K562 (cell line): ENCODE data around the gene ANHX. TPM values are rescaled to one million over a fixed set of nuclear protein-coding genes. Genes with fewer than 3 reads are reported as not detected.

Experiments
- ATAC-seq: fragments of 200-7000 bp; cut with Tn5 transposase; 3 replicates; pipeline ENCODE4 v1.9.1; 2020; ENCODE audit warnings: moderate library complexity
- BruUV-seq: library from RNA; stranded (reverse); fragments of 400-500 nt; replicated peaks from 2 replicates; lab custom pipeline; 2021; lab: Mats Ljungman, UMichigan
- CTCF ChIA-PET: fragments of 300-600 bp; formaldehyde crosslinking; extraction: SDS; loops from one replicate; lab custom pipeline; 2021; ENCODE audit warnings: low intra/inter-chr PET ratio; lab: Yijun Ruan, JAX
- POLR2A ChIA-PET: fragments of 300-600, 350-650 bp; sonication (Branson Sonifier 250); formaldehyde crosslinking; extraction: SDS; loops from one replicate; lab custom pipeline; 2021; ENCODE audit warnings: antibody characterized with exemption, inconsistent platforms; lab: Yijun Ruan, JAX
- DNase-seq, 4 experiments: peaks; one replicate each; pipeline versions ENCODE4 v3.0.0 to v3.0.0-alpha.2; 2011 to 2018; ENCODE audit warnings: low spot score in 3 of 4, mixed read lengths in 3 of 4; ENCODE audit errors: extremely low read depth in 1 of 4
- FAIRE-seq: peaks from 2 replicates; lab custom pipeline; 2011; peaks lifted over from hg19 to GRCh38; lab: Jason Lieb, UNC
- H2AFZ ChIP-seq: 2 replicates; pipeline ENCODE4 v1.6.0; 2011; ENCODE audit warnings: low read depth, low read length, control low read depth, inconsistent platforms
- H3K27ac ChIP-seq: fragments of 200-600 bp; 3 replicates; pipeline ENCODE4 v1.8.0; 2011; ENCODE audit warnings: low read depth, mild to moderate bottlenecking, control low read depth, inconsistent platforms, low read length, moderate library complexity, mixed read lengths; ENCODE audit errors: extremely low read depth
- H3K27me3 ChIP-seq, 2 experiments: fragments of 300-600 bp in 1 of 2; 2 replicates in 1 of 2; 3 replicates in 1 of 2; pipeline versions ENCODE4 v1.6.0 to v1.8.0; 2011; ENCODE audit warnings: inconsistent platforms in 2 of 2, low read length in 2 of 2, mild to moderate bottlenecking in 1 of 2, mixed read lengths in 1 of 2, moderate library complexity in 1 of 2; ENCODE audit not compliant: control insufficient read depth in 2 of 2, insufficient read depth in 2 of 2
- H3K36me3 ChIP-seq: fragments of 300-600 bp; 3 replicates; pipeline ENCODE4 v1.8.0; 2011; ENCODE audit warnings: mild to moderate bottlenecking, low read length, inconsistent platforms; ENCODE audit not compliant: control insufficient read depth, insufficient read depth
- H3K4me1 ChIP-seq, 2 experiments: fragments of 200-600 bp in 1 of 2; replicated peaks in 1 of 2; 2 replicates in 1 of 2; 3 replicates in 1 of 2; pipeline versions ENCODE4 v1.5.1 to v1.8.0; 2011; ENCODE audit warnings: inconsistent platforms in 2 of 2, low read length in 2 of 2, mild to moderate bottlenecking in 1 of 2, mixed read lengths in 1 of 2, moderate library complexity in 1 of 2; ENCODE audit not compliant: control insufficient read depth in 2 of 2, insufficient read depth in 2 of 2
- H3K4me2 ChIP-seq: 2 replicates; pipeline ENCODE4 v1.6.1; 2011; ENCODE audit warnings: low read length, control low read depth, inconsistent platforms, mixed read lengths; ENCODE audit not compliant: insufficient read depth
- H3K4me3 ChIP-seq: fragments of 200-600 bp; sonication (generic), shearing (Covaris generic); 2 replicates; pipeline ENCODE4 v1.5.1; 2016; ENCODE audit warnings: control low read depth, inconsistent platforms
- H3K79me2 ChIP-seq: fragments of 200-600 bp; 3 replicates; pipeline ENCODE4 v1.8.0; 2011; ENCODE audit warnings: low read length, inconsistent platforms; ENCODE audit not compliant: control insufficient read depth, insufficient read depth
- H3K9ac ChIP-seq, 2 experiments: 2 replicates each; pipeline versions ENCODE4 v1.6.0 to v1.6.1; 2011; ENCODE audit warnings: low read depth in 2 of 2, low read length in 2 of 2, control low read depth in 1 of 2, inconsistent platforms in 1 of 2, mild to moderate bottlenecking in 1 of 2, mixed read lengths in 1 of 2; ENCODE audit not compliant: insufficient read depth in 1 of 2
- H3K9me1 ChIP-seq: one replicate; pipeline ENCODE4 v1.6.0; 2011; ENCODE audit warnings: inconsistent platforms, mild to moderate bottlenecking, low read length, moderate library complexity; ENCODE audit not compliant: control insufficient read depth, insufficient read depth
- H3K9me3 ChIP-seq: replicated peaks from 2 replicates; pipeline ENCODE4 v1.5.1; 2011; ENCODE audit warnings: low read depth, low read length, inconsistent platforms; ENCODE audit not compliant: control insufficient read depth, insufficient read depth
- H4K20me1 ChIP-seq: replicated peaks from 2 replicates; pipeline ENCODE4 v1.6.1; 2011; ENCODE audit warnings: low read length, inconsistent platforms, mixed read lengths; ENCODE audit not compliant: control insufficient read depth, insufficient read depth
- CREBBP ChIP-seq: IDR thresholded peaks from one replicate; pipeline ENCODE4 v1.6.1; 2012; ENCODE audit warnings: low read depth, mild to moderate bottlenecking, control low read depth, inconsistent platforms, low read length
- FOXJ3 ChIP-seq: sonication (generic); formaldehyde crosslinking; IDR thresholded peaks from 2 replicates; pipeline ENCODE4 v1.4.0; 2020; ENCODE audit warnings: mild to moderate bottlenecking, missing genetic modification reagents
- HIVEP1 ChIP-seq: fragments of 250-450 bp; sonication (Bioruptor Pico); IDR thresholded peaks from 2 replicates; pipeline ENCODE4 v1.4.0; 2020; ENCODE audit warnings: mild to moderate bottlenecking
- SLC30A9 ChIP-seq: fragments of 250-450 bp; sonication (Bioruptor Pico); IDR thresholded peaks from 2 replicates; pipeline ENCODE4 v1.8.0; 2022; ENCODE audit warnings: mild to moderate bottlenecking, moderate library complexity
- TRIM25 ChIP-seq: fragments of 450-650 bp; IDR thresholded peaks from 2 replicates; pipeline ENCODE4 v1.7.0; 2016; ENCODE audit warnings: borderline replicate concordance
- ZNF408 ChIP-seq: fragments of 250-450 bp; sonication (Bioruptor Pico); IDR thresholded peaks from 2 replicates; pipeline ENCODE4 v1.4.0; 2020; ENCODE audit warnings: low read depth, mild to moderate bottlenecking, moderate library complexity
- ZNF699 ChIP-seq: fragments of 250-450 bp; sonication (Bioruptor Pico); IDR thresholded peaks from 2 replicates; pipeline ENCODE4 v1.8.0; 2021; ENCODE audit warnings: mild to moderate bottlenecking, moderate library complexity; ENCODE audit not compliant: insufficient replicate concordance
- ZNF740 ChIP-seq, 3 experiments: fragments of 200-800 bp in 1 of 3; sonication (Bioruptor generic) in 1 of 3; sonication (generic) in 1 of 3; formaldehyde crosslinking in 1 of 3; IDR thresholded peaks; 2 replicates each; pipeline versions ENCODE4 v1.6.1 to v1.8.0; 2016 to 2022; ENCODE audit warnings: mild to moderate bottlenecking in 2 of 3, missing compliant biosample characterization in 2 of 3, missing genetic modification characterization in 2 of 3, missing genetic modification reagents in 1 of 3
- ZNF785 ChIP-seq: fragments of 250-450 bp; sonication (Bioruptor Pico); IDR thresholded peaks from 2 replicates; pipeline ENCODE4 v1.4.0; 2020; ENCODE audit warnings: mild to moderate bottlenecking
- WGBS: fragments of 100-300 bp; shearing (Covaris generic); methylation state at CpG from one replicate; pipeline ENCODE4 v1.1.6; 2016; ENCODE audit warnings: low coverage, mixed read lengths; ENCODE audit not compliant: insufficient coverage; ENCODE audit errors: missing lambda C conversion rate; 5-methylcytosine and 5-hydroxymethylcytosine counted together
- in situ Hi-C: fragments of 300-500 bp; cut with MboI; formaldehyde crosslinking; loops from 4 replicates; pipeline ENCODE4 v1.15.0; 2018; ENCODE audit warnings: inconsistent platforms, mixed read lengths
- intact Hi-C: fragments of 100-400 bp; cut with micrococcal nuclease; formaldehyde crosslinking; loops from 2 replicates; pipeline ENCODE4 v1.14.2; 2022
- polyA plus RNA-seq, 8 experiments: library from polyadenylated mRNA; depleted of rRNA in 4 of 8; stranded (reverse) in 5 of 8; unstranded in 3 of 8; fragments of >200 nt; fragmentation: Nextera tagmentation in 2 of 8; fragmentation: Illumina TruSeq in 1 of 8; extraction: Ambion mirVana in 2 of 8; extraction: Trizol in 1 of 8; gene quantifications; 2 replicates each; pipeline versions ENCODE4 v1.2.1 to v1.2.3, GENCODE V29; 2011 to 2014; ENCODE audit warnings: inconsistent platforms in 1 of 8, missing spikeins in 1 of 8
- total RNA-seq, 7 experiments: library from RNA; depleted of rRNA in 6 of 7; stranded (reverse); fragments of >200 nt in 6 of 7; fragmentation: Illumina TruSeq in 2 of 7; extraction: Trizol in 2 of 7; gene quantifications; 2 replicates each; pipeline versions ENCODE4 v1.2.1 to v1.2.3, GENCODE V29; 2011 to 2021; ENCODE audit warnings: low replicate concordance in 1 of 7
- TF ChIP-seq, protein P1 (sequence below), 2 experiments: IDR thresholded peaks; 2 replicates each; pipeline ENCODE4 v1.6.1; 2011; ENCODE audit warnings: borderline replicate concordance in 1 of 2, control low read depth in 1 of 2, low read depth in 1 of 2, low read length in 1 of 2, mild to moderate bottlenecking in 1 of 2, mixed read lengths in 1 of 2, moderate library complexity in 1 of 2; ENCODE audit not compliant: insufficient read depth in 1 of 2, insufficient read length in 1 of 2, poor library complexity in 1 of 2, severe bottlenecking in 1 of 2; ENCODE audit errors: extremely low read depth in 1 of 2
- TF ChIP-seq, protein P2 (sequence below), 2 experiments: fragments of 450-650 bp; IDR thresholded peaks; 2 replicates each; pipeline ENCODE4 v1.6.1; 2018; ENCODE audit warnings: mild to moderate bottlenecking in 2 of 2, low read depth in 1 of 2; ENCODE audit not compliant: partially characterized antibody in 2 of 2

ANHX gene
- total and polyA plus RNA-seq, 9 of the 15 experiments (the other 6 are each of a cell fraction or from before 2014, with no cell fraction given), result not detected

- H3K9me3 ChIP-seq, result peaks cover 3% of the 10 kb centered on the region
- H4K20me1 ChIP-seq, result no peaks in the 10 kb centered on the region
- no peaks in the 10 kb centered on the region for H3K36me3 ChIP-seq
- ATAC-seq (no peak), FAIRE-seq (no peak), DNase-seq (no peak)
- 0% methylated on average over 3 of the region's 3 CpGs for WGBS
- H3K27me3 ChIP-seq, result no peaks in the 10 kb centered on the region
- intact Hi-C loops (no loop called here), in situ Hi-C loops (no loop called here)
- H3K27ac ChIP-seq, result no peak overlapping the region
- ChIA-PET CTCF (no interaction called here), POLR2A (no interaction called here)
- H3K79me2 ChIP-seq, result no peaks in the 10 kb centered on the region
- no peak overlapping the region for H3K4me3 ChIP-seq
- no TSS peak for BruUV-seq
- H3K4me2 ChIP-seq, result no peak overlapping the region
- no peak overlapping the region for H3K9ac ChIP-seq
- no peak overlapping the region for H2AFZ ChIP-seq
- no peaks in the 10 kb centered on the region for H3K9me1 ChIP-seq
- no peaks in the 10 kb centered on the region for H3K4me1 ChIP-seq
- TF ChIP-seq ZNF740 (CRISPR knock-in tag; IDR thresholded peaks at IDR 0.05), result no peak
- no peak for TF ChIP-seq ZNF740 (tag; IDR thresholded peaks at IDR 0.05)
- no peak for TF ChIP-seq SLC30A9 (CRISPR knock-in tag)
- no peak for TF ChIP-seq ZNF785 (CRISPR knock-in tag)
- no peak for TF ChIP-seq CREBBP
- TF ChIP-seq HIVEP1, result no peak
- TF ChIP-seq, protein P1, sequence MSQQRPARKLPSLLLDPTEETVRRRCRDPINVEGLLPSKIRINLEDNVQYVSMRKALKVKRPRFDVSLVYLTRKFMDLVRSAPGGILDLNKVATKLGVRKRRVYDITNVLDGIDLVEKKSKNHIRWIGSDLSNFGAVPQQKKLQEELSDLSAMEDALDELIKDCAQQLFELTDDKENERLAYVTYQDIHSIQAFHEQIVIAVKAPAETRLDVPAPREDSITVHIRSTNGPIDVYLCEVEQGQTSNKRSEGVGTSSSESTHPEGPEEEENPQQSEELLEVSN (IDR thresholded peaks at IDR 0.05; ENCODE audit: borderline replicate concordance in 1 of 2, extremely low read depth in 1 of 2, insufficient read depth in 1 of 2, insufficient read length in 1 of 2, low read depth in 1 of 2, low read length in 1 of 2, poor library complexity in 1 of 2, severe bottlenecking in 1 of 2), result no peak
- TF ChIP-seq FOXJ3 (CRISPR knock-in tag), result no peak
- no peak for TF ChIP-seq ZNF408 (CRISPR knock-in tag)
- TF ChIP-seq, protein P2, sequence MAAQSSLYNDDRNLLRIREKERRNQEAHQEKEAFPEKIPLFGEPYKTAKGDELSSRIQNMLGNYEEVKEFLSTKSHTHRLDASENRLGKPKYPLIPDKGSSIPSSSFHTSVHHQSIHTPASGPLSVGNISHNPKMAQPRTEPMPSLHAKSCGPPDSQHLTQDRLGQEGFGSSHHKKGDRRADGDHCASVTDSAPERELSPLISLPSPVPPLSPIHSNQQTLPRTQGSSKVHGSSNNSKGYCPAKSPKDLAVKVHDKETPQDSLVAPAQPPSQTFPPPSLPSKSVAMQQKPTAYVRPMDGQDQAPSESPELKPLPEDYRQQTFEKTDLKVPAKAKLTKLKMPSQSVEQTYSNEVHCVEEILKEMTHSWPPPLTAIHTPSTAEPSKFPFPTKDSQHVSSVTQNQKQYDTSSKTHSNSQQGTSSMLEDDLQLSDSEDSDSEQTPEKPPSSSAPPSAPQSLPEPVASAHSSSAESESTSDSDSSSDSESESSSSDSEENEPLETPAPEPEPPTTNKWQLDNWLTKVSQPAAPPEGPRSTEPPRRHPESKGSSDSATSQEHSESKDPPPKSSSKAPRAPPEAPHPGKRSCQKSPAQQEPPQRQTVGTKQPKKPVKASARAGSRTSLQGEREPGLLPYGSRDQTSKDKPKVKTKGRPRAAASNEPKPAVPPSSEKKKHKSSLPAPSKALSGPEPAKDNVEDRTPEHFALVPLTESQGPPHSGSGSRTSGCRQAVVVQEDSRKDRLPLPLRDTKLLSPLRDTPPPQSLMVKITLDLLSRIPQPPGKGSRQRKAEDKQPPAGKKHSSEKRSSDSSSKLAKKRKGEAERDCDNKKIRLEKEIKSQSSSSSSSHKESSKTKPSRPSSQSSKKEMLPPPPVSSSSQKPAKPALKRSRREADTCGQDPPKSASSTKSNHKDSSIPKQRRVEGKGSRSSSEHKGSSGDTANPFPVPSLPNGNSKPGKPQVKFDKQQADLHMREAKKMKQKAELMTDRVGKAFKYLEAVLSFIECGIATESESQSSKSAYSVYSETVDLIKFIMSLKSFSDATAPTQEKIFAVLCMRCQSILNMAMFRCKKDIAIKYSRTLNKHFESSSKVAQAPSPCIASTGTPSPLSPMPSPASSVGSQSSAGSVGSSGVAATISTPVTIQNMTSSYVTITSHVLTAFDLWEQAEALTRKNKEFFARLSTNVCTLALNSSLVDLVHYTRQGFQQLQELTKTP (IDR thresholded peaks at IDR 0.05; ENCODE audit: low read depth in 1 of 2, partially characterized antibody in 2 of 2), result no peak
- no peak for TF ChIP-seq TRIM25
- TF ChIP-seq ZNF699 (CRISPR knock-in tag), result no peak
Observed at GRCh38 chr12:133215724-133216123, 20.0 kb downstream of the ANHX start.
